Left colon (tissue), 2 donors: ENCODE results near the gene ADARB2. TPM values are rescaled to one million over a fixed set of nuclear protein-coding genes. Genes with fewer than 3 reads are reported as not detected.
"Not testable (repeated sequence)": the region's sequence is repeated elsewhere in the genome, so short reads cannot be mapped to it uniquely, and the experiment has no call there.

Source experiments
- ATAC-seq: fragments of 200-7000 bp; cut with Tn5 transposase; one replicate; pipeline ENCODE4 v1.9.1; 2020; ENCODE audit warnings: mild to moderate bottlenecking, moderate library complexity
- DNase-seq, 2 donors: peaks; one replicate each; pipeline ENCODE4 v3.0.0-alpha.2; 2020
- intact Hi-C, 2 donors: fragments of 100-400 bp; cut with DNase I in 1 of 2; cut with micrococcal nuclease in 1 of 2; formaldehyde crosslinking; loops; one replicate each; pipeline versions ENCODE4 v1.11.2 to v1.14.0; 2022; cut with DNase I, micrococcal nuclease
- total RNA-seq, 2 donors: library from RNA; stranded (reverse); fragmentation: NEBNext Ultra II Directional; extraction: Animal tissue kit (Norgen Biotek cat#: 25700); gene quantifications; one replicate each; pipeline ENCODE4 v1.2.1, GENCODE V29; 2021
- donor health status: DM: no; HTN: no; CAD: no.
- donor health status: DM: yes; HTN: yes; CAD: no.

Gene ADARB2
- total RNA-seq, 2 donors from 2014 or later: 0.21 to 0.73 TPM

DNA sequence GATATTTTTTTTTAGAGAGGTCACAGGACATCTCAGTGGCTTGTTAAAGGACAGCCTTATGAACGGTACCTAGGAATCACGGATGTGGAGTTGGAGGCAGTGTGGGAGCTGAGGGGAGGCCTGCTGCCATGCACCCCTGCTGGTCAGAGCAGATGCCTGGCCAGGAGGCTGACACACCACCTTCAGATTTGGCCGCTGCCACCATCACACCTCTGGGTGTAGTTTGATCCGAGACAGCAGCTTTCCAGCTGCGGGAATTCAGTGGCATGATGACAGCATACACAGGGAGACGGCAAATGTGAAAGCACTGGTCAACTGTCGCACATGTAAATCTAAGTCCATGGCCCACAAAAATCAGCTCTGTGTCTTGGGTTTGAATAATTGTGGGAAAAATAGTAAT is 285.4 kb downstream of the ADARB2 start:
- DNase-seq: no peak
- ATAC-seq: no peak
- intact Hi-C loops: no loop called here

DNA sequence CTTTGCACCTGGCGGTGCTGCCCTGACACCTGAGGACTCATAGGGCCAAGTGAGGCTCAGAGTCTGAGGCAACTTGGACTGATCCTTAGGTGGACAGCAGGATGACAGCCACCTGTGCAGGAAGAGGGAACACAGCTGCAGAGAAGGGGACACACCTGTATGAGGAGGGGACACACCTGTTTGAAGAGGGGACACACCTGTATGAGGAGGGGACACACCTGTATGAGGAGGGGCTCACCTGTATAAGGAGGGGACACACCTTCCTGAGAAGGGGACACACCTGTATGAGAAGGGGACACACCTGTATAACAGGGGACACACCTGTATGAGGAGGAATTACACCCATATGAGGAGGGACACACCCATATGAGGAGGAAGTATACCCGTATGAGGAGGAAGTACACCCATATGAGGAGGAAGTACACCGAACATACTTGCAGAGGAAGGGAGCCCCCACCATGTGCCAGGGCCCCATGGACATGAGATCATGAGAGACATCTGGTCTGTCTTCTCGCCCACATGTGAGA is 285.9 kb downstream of the ADARB2 start:
- intact Hi-C loops: no loop called here
- peak; percentile 85 for ATAC-seq
- peak; percentile 21 to 43 for DNase-seq

DNA sequence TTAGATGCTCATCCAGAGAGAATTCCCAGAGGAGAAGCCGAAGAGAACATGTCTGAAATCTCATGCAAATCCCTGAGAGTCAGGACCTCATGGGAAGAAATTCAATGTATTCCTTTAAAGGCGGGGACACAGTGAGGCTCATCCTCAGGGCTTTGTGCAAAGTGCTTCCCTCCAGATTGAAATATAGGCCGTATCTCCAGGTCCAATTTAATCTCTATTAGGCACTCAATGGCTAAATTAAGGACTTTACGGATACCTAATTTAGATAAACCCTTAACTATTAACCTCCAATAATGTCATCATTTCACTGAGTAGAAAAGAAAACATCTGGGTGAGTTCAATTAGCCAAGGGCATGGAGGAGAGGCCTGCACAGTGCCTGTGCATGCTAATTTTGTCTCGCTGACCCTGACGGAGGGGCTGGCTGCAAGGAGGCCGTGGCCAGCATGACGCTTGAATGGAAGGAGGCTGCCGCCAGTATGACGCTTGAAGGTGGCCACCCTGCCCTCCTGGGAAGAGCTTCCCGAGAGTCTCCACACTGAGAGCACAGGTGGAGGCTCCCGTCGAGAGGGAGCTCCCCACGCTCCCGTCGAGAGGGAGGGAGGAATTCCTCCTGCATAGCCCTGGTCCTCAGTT is 287.6 kb downstream of the ADARB2 start:
- no peak for DNase-seq
- intact Hi-C loops: no loop called here
- ATAC-seq: no peak

DNA sequence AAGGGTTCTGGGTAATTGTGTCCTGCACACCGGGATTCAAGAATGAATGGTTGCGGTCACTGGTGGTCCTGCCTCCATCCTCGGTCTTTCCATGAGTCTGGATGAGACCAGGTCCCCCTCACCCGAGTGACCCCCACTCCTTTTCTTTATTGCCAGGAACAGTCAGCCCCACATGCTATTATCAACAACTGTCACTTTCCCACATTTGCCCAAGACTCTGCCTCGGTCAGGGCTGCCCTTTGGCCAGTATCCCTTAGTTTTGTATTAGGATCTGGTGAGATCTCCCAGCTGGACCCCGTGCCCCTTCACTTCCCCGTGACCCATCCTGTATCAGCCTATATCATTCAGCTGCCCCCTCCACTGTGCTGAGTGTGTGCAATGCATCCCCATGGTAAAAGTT is 288.3 kb downstream of the ADARB2 start:
- intact Hi-C loops: no loop called here
- no peak for ATAC-seq
- no peak for DNase-seq

DNA sequence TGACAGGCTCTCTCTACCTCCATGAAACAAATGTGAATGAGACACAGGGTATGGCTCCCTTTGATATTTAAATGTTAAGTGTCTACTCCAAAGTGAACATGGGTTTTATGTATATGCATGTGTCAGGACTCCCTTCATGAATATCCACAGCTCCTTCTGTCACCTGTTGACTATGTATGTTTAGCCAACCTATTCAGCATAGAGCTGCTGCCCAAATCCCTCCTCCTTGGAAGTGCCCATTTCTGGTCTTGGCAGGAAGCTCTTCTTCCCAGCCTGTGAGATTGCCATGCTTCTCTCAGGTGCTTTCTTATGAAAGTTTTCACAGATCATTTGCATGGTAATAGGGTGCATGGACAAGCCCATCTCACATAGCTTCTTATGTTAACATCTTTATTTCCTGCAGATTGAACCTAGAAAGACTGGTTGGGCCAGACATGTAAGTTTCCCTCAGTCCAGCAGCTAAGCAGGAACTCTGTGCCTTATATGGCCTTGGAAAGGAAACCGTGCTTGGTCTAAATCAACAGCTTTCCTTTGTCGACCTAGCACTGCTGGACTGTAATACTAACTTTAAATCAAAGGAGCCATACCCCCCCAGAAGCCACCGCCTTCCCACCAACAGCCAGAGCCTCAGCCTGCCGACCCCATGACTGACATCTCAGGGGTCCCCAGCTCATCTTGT is 288.9 kb downstream of the ADARB2 start:
- intact Hi-C loops: no loop called here
- no peak for DNase-seq
- peak; percentile 64 for ATAC-seq

DNA sequence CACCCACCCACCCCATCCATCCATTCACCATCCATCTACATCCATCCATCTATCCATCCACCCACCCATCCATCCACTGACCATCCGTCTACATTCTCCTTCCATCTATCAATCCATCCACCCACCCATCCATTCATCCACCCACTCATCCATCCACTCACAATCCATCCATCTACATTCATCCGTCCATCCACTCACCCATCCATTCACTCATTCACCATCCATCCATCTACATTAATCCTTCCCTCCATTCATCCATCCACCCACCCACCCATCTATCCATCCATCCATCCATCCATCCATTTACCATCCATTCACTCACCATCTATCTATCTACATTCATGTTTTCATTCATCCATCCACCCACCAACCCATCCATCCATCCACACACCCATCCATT is 292.5 kb downstream of the ADARB2 start:
- ATAC-seq: no peak
- no peak for DNase-seq
- intact Hi-C loops: no loop called here

DNA sequence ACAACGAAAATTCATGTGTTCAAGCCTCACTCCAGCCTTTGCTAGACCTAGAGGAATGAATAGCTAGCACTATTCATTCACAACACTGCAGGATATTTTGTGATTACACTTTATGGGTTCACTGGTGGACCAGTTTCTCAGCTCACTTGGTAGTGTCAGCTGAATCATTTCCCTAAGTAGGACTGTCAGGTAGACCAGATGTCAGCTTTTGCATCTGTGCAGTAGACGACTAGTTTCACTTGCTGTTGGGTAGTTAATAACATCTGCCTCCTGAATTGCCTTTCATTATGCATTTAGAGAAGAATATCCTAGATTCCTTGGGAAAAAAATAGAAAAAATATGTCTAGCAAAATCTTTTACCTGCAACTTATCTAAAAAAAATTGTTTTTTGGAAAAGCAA is 296.4 kb downstream of the ADARB2 start:
- intact Hi-C loops: no loop called here
- ATAC-seq: no peak
- no peak for DNase-seq

DNA sequence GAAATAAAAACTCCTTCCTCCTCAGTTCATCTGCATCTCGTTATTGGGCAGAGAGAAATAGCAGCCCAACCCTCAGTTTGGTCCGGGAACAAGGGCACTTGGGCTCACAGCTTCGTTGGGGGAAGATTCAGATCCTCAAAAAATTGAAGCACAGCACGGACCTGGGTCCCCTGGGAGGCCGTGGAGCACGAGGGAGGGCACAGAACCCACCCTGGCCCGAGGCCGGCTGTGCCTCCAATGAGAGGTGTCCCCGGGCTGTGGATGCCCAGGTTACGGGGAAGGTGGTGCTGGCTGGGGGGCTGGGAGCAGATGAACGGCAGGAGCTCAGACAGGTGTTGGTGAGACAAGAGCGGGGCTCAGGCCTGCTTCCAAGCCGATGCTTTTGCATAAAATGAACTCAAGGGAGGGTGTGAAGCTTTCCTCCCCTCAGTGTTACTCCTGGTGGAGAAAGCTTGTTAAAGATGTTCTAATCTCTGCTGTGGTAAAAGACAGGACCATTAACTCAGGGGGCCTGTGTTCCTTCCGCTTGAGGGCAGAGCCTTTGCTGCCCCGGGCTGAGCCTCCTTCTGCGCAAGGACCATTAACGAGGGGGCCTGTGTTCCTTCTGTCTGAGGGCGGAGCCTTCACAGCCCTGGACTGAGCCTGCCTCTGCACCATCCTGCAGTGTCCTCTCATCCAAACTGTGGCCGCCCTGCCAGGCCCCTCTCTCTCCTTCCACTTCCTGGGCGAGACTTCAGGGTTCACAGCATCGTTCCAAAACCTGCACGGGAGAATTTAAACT is 302.2 kb downstream of the ADARB2 start:
- peak; percentile 21 for ATAC-seq
- intact Hi-C loops: no loop called here
- DNase-seq: no peak

DNA sequence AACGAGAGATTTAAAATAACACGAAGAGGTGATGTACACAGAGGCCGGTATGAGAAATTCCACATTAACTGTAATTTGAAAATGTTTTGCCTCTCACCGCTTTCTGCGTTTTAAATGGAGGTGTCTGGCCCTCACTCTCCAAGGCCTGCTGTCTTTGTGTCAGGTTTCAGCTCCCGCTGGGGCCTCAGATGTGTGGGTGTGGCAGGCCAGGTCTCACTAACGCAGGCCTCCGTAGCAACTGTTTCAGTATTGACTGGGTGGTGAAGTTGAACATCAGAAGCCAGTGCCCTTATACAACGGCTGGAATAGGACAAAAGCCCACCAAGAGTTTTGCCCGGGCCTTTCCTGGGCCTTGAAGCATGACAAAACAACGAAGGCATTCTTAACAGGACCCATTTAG is 303.1 kb downstream of the ADARB2 start:
- intact Hi-C loops: no loop called here
- DNase-seq (no peak), ATAC-seq (no peak)

DNA sequence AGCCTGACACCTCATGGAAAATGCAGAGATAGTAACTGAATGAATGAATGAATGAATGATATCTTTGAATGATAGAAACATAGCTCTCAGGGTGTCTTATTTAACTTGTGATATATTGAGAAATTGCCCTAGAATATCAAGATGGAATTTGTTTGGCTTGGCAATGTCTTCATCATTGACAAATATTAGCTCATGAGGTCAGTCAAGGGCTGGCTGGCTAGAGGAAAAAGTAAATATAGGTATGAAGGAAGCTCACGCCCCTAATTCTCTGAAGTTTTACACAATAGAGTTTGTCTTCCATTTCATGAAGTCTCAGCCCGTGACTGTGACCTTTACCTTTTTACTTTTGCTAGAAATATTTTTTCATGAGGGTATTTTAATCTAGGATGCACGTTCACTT is 305.2 kb downstream of the ADARB2 start:
- DNase-seq (no peak), ATAC-seq (peak; percentile 80)
- intact Hi-C loops: no loop called here

DNA sequence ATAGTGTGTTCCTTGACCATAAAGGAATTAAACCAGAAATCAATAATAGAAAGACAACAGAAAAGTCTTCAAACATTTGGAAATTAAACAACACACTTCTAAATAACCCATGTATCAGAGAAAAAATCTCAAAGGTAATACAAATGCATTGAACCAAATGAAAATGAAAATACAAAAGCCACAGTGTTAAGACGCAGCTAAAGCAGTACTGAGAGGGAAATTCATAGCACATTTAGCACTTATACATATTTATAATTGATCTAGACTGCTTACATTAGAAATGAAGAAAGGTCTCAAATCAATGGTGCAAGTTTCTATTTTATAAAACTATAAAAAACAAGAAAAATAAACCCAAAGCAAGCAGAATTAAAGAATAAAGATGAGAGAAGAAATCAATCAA is 306.1 kb downstream of the ADARB2 start:
- no peak for DNase-seq
- ATAC-seq: no peak
- intact Hi-C loops: no loop called here

DNA sequence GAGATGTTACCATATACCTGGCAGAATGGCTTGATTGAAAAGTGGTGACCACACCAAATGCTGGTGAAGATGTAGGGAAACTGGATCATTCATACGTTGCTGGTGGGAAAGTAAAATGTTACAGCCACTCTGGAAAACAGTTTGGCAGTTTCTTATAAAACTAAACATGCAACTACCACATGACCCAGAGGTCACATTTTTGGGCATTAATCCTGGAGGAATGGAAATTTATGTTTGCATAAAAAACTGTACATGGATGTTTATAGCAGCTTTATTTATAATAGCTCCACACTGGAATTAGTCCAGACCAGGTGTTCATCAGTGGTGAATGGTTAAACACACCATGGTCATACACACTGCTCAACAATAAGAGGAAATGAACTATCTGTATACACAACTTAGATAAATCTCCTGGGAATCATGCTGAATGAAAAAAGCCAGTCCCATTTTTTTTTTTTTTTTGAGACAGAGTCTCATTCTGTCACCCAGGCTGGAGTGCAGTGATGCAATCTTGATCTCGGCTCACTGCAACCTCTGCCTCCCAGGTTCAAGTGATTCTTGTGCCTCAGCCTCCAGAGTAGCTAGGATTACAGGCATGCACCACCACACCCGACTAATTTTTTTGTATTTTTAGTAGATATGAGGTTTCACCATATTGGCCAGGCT is 309.7 kb downstream of the ADARB2 start:
- DNase-seq, intact Hi-C loops, ATAC-seq: not testable (repeated sequence)

DNA sequence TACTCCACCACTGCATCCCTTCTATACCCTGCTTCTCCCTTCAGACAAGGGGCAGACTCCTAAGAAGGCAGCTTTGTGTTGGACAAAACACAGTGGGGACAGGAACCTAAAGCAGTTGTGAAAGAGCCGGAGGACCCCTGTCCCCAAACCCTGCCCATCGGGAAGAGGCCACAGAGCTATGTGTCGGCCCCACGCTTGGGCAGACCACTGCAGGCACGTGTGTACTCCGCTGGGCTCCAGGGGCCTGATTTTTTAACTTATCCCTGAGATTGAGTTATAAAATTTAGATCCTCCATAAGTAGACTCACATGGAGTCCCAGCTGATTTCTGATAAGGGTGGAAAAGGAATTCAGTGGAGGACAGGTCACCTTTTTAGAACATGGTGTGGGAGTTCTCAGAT is 310.5 kb downstream of the ADARB2 start:
- no peak for ATAC-seq
- intact Hi-C loops: no loop called here
- DNase-seq: no peak

DNA sequence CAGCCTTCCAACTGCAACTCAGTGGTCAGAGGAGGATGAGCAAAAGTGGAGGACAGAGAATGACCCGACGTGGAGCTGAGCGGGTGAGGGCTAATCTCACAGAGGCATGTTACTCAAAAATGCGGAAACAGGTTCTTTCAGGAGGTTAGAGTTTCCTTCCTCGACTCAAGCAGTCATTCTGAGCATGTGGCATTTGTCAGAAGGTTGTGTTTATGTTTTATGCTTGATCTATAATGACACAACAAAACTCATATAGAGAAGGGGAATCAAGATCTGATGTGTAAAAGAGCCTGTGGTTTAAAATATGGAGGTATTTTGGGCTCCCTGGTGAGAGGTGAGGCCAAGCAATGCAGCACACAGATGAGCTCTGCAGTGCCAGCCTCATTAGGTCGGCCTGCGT is 311.4 kb downstream of the ADARB2 start:
- intact Hi-C loops: no loop called here
- ATAC-seq: no peak
- DNase-seq: no peak

DNA sequence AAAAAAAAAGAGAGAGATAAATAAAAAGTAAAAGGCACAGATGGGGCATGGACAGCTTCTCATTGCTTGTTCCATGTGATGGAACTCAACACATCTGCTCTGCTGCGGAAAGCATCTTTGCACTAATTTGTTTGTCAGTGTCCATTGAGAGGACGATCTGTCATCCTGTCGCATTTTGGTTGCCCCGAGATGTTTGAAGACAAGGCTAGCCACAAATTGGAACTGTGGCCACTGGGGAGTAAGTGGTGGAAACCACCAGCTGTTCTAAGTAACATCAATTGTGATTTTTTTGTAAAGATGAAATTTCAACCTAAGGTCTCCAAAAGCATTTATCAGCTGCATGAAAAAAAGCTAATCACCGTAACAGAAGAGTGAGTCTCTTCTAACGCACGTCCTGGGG is 312.7 kb downstream of the ADARB2 start:
- no peak for DNase-seq
- ATAC-seq: no peak
- intact Hi-C loops: no loop called here

DNA sequence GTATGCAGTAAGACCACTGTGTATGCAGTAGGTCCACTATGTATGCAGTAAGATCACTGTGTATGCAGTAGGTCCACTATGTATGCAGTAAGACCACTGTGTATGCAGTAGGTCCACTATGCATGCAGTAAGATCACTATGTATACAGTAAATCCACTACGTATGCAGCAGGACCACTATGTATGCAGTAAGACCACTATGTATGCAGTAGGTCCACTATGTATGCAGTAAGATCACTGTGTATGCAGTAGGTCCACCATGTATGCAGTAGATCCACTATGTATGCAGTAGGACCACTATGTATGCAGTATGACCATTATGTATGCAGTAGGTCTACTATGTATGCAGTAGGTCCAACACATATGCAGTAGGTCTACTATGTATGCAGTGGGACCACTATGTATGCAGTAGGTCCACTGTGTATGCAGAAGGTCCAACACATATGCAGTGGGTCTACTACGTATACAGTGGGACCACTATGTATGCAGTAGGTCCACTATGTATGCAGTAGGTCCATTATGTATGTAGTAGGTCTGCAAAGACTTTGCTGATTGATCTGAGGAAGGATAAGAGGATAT is 313.6 kb downstream of the ADARB2 start:
- DNase-seq (no peak), ATAC-seq (no peak)
- intact Hi-C loops: no loop called here

DNA sequence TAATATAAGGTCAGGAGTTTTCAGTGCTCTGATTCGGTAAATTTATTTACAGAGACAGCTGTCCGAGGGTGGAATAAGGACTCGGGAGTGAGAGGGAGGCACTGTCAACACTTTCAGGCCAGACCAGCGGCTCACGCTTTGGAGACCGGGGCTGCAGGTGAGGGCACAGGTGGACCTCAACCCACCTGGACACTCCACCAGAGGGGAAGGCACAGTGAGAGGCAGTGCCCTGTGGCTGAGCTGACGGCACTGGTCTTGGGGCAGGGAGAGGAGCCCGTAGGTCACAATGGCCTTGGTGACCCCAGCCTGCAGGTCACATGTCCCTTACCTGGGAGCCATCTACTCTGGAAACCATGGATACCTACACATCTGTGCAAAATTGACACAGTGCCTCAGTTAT is 315.1 kb downstream of the ADARB2 start:
- ATAC-seq: no peak
- intact Hi-C loops: no loop called here
- DNase-seq: no peak

DNA sequence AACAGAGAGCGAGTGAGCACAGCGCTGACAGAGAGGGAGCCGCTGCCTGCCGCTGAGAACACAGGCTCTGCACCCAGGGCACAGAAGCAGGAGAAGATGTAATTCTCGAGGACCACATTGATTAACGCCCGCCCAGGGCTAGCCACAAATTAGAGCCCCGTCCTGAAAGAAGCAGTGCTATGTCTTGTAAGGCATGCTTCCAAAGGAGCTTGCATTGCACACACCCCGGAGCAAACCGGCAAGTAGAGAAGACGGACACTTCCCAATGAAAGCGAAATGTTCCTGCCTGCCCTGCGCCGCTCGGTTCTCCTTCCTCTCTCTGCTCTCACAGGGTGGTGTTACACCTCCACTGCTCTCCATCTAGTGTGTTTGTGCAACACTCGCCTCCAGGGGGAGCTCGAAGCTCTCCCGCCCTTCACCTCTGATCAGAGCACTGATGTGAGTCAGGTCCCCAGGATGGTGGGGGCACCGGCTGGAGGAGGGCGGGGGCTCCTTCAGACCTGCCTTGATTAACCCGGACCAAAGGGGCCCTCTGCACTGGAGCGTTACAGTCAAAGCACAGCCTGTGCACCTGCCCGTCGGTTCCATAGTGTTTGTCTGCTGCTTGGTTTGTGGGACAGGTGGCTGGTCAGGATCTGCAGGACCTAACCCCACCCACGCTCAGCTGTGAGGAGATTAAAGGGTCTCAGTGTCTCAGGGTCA is 316.5 kb downstream of the ADARB2 start:
- intact Hi-C loops: no loop called here
- DNase-seq (peak; percentile 36 to 77), ATAC-seq (peak; percentile 96)
